AG04450 (cell line): ENCODE results near the gene ESR1. TPM values are rescaled to one million over a fixed set of nuclear protein-coding genes. Genes with fewer than 3 reads are reported as not detected.
"Not testable (repeated sequence)": the region's sequence is repeated elsewhere in the genome, so short reads cannot be mapped to it uniquely, and the experiment has no call there.

Experiments
- CTCF ChIA-PET: fragments of 300-600, 350-600 bp; formaldehyde crosslinking; extraction: SDS; loops from one replicate; lab custom pipeline; 2022; ENCODE audit warnings: antibody characterized with exemption, inconsistent platforms; lab: Charles Lee
- POLR2A ChIA-PET: fragments of 350-600 bp; formaldehyde crosslinking; extraction: SDS; loops from one replicate; lab custom pipeline; 2021; ENCODE audit warnings: antibody characterized with exemption, inconsistent platforms; lab: Yijun Ruan, JAX
- DNase-seq: peaks from one replicate; pipeline ENCODE4 v3.0.0-alpha.2; 2011; ENCODE audit warnings: low read depth, low spot score
- H3K27ac ChIP-seq: one replicate; pipeline ENCODE4 v1.5.1; 2012; ENCODE audit warnings: low read depth, low read length, control low read depth
- H3K27me3 ChIP-seq: one replicate; pipeline ENCODE4 v1.6.0; 2012; ENCODE audit warnings: low read length; ENCODE audit not compliant: control insufficient read depth, insufficient read depth
- H3K4me3 ChIP-seq: 2 replicates; pipeline ENCODE4 v1.5.1; 2011; ENCODE audit warnings: mild to moderate bottlenecking, low read depth, low read length, control low read depth
- H3K9me3 ChIP-seq: 2 replicates; pipeline ENCODE4 v1.5.1; 2012; ENCODE audit warnings: low read length; ENCODE audit not compliant: control insufficient read depth, insufficient read depth
- CTCF ChIP-seq: IDR thresholded peaks from 2 replicates; pipeline ENCODE4 v1.5.1; 2011; ENCODE audit warnings: low read depth, low read length, control low read depth, inconsistent platforms
- polyA plus RNA-seq: library from polyadenylated mRNA; depleted of rRNA; stranded (reverse); fragments of >200 nt; gene quantifications from 2 replicates; pipeline ENCODE4 v1.2.3, GENCODE V29; 2011

Gene ESR1
- polyA plus RNA-seq, 1 experiment, result 0.02 TPM

DNA sequence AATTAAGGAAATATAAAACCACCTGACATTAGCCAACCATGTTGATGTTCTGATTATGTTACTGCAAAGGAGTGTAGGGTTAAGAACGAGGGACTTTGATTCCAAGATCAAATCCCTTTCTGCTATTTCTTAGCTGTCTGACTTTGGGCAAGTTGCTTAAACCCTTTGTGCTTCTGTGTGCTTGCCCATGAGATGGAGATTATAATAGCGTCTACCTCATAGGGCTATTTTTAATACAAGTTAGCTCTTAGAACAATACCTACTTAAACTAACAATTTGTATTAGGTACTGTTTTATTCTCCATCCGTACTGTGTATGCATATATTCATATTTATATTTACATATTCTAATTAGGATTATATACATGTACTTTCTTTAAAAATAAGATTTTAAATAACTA, 263.8 kb downstream of the ESR1 start:
- TF ChIP-seq CTCF, result no peak
- ChIA-PET CTCF (interaction anchor here (1.8 kb wide), 1 partner anchor 53 kb away, joined by 5 read pairs; no protein-coding TSS in a partner anchor), POLR2A (no interaction called here)
- Histone ChIP-seq H3K9me3 (no peaks in the 10 kb centered on the region), H3K27me3 (no peaks in the 10 kb centered on the region), H3K27ac (no peak overlapping the region), H3K4me3 (no peak overlapping the region)
- DNase-seq, result no peak

DNA sequence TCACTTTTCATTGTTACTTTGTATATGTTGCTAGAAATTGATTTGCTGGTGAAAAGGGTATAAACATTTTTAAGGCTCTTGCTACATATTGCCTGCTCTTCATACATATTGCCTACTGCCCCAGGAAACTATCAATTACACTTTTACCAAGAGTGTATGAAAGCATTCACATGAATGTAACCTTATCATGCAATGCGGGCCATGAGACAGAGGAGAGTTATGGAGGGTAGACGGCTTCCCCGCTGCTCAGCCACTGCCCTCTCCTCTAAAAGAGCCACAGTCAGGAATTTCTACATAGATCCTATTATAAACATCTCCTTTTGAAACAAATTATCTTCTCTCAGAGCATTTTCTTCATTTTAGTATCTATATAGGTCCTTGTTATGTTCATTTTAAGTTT, 264.4 kb downstream of the ESR1 start:
- no peak for DNase-seq
- no peak overlapping the region for H3K27ac ChIP-seq
- H3K27me3 ChIP-seq, result no peaks in the 10 kb centered on the region
- H3K9me3 ChIP-seq, result no peaks in the 10 kb centered on the region
- no peak overlapping the region for H3K4me3 ChIP-seq
- ChIA-PET CTCF (no interaction called here), POLR2A (no interaction called here)
- no peak for TF ChIP-seq CTCF

DNA sequence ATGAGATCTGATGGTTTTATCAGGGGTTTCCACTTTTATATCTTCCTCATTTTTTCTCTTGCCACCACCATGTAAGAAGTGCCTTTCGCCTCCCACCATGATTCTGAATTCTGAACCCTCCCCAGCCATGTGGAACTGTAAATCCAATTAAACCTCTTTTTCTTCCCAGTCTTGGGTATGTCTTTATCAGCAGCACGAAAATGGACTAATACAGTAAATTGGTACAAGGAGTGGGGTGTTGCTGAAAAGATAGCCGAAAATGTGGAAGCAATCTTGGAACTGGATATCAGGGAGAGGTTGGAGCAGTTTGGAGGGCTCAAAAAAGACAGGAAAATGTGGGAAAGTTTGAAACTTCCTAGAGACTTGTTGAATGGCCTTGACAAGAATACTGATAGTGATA, 268.8 kb downstream of the ESR1 start:
- H3K27me3 ChIP-seq, CTCF ChIA-PET, DNase-seq, H3K27ac ChIP-seq, POLR2A ChIA-PET, H3K4me3 ChIP-seq, H3K9me3 ChIP-seq: not testable (repeated sequence)

DNA sequence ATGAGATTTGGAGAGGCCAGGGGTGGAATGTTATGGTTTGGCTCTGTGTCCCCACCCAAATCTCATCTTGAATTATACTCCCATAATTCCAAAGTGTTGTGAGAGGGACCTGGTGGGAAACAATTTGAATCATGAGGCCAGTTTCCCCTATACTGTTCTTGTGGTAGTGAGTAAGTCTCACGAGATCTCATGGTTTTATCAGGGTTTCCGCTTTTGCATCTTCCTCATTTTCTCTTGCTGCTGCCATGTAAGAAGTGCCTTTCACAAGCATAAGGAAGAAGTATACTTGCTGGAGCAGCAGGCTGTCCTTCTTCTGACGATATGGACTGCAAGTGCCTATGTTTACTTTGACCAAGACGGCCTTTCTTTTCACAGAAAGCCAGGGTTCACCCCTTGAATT, 270.5 kb downstream of the ESR1 start:
- no peak for TF ChIP-seq CTCF
- Histone ChIP-seq H3K4me3 (no peak overlapping the region), H3K9me3 (no peaks in the 10 kb centered on the region), H3K27me3 (no peaks in the 10 kb centered on the region), H3K27ac (no peak overlapping the region)
- CTCF ChIA-PET, result no interaction called here
- POLR2A ChIA-PET, result no interaction called here
- no peak for DNase-seq

- Histone ChIP-seq H3K9me3 (no peaks in the 10 kb centered on the region), H3K27me3 (no peaks in the 10 kb centered on the region), H3K27ac (no peak overlapping the region), H3K4me3 (no peak overlapping the region)
- no peak for TF ChIP-seq CTCF
- ChIA-PET POLR2A (no interaction called here), CTCF (no interaction called here)
- no peak for DNase-seq
Observed at GRCh38 chr6:152078804-152079203, 271.3 kb downstream of the ESR1 start.

DNA sequence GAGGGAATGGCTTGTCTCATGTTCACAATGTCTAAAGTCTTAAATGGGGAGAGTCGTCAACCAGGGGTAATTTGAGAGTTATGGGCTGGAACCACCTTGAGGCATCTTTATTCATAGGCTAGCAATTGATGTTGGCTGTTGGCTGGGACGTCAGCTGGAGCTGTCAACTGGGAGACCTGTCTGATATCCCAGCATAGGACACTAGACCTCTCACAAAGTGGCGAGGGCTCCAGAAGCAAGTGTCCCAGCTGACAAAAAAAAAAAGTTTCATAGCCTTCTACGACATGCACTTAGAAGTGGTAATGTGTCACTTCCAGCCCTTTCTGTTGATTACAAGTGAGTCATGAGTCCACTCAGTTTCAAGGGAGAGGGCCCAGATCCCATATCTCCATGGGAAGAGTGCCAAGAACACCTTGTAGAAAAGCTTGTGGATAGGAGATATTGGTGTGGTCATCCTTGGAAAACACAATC, 278.0 kb downstream of the ESR1 start:
- POLR2A ChIA-PET, result no interaction called here
- CTCF ChIA-PET, result no interaction called here
- no peak overlapping the region for H3K4me3 ChIP-seq

More for the DNA sequence above, 278.0 kb downstream of the ESR1 start:
- no peak for TF ChIP-seq CTCF
- DNase-seq, result no peak
- no peaks in the 10 kb centered on the region for H3K9me3 ChIP-seq
- no peaks in the 10 kb centered on the region for H3K27me3 ChIP-seq
- H3K27ac ChIP-seq, result no peak overlapping the region
